Gastroesophageal sphincter (tissue), 3 donors: ENCODE measurements around the gene TPPP.
"Not testable (repeated sequence)": the region's sequence is repeated elsewhere in the genome, so short reads cannot be mapped to it uniquely, and the experiment has no call there.

ENCODE experiments used
- EP300 ChIP-seq: sonication (generic); formaldehyde crosslinking; IDR thresholded peaks from one replicate; pipeline ENCODE4 v1.6.1; 2017; ENCODE audit warnings: antibody characterized with exemption, mild to moderate bottlenecking
- POLR2A ChIP-seq, 2 donors: fragments of 450-650 bp; IDR thresholded peaks; one replicate each; pipeline ENCODE4 v1.6.1; 2017; ENCODE audit warnings: antibody characterized with exemption in 2 of 2, mild to moderate bottlenecking in 2 of 2, moderate library complexity in 1 of 2
- POLR2AphosphoS5 ChIP-seq: sonication (generic); formaldehyde crosslinking; IDR thresholded peaks from one replicate; pipeline ENCODE4 v1.6.1; 2017; ENCODE audit warnings: antibody characterized with exemption
- TF ChIP-seq, protein P1 (sequence below), 4 experiments: fragments of 200-600 bp in 2 of 4; fragments of 450-650 bp in 2 of 4; sonication (generic) in 1 of 4; IDR thresholded peaks; one replicate each; pipeline ENCODE4 v1.5.1; 2017 to 2019; ENCODE audit warnings: antibody characterized with exemption in 4 of 4, mild to moderate bottlenecking in 2 of 4, moderate library complexity in 2 of 4

DNA sequence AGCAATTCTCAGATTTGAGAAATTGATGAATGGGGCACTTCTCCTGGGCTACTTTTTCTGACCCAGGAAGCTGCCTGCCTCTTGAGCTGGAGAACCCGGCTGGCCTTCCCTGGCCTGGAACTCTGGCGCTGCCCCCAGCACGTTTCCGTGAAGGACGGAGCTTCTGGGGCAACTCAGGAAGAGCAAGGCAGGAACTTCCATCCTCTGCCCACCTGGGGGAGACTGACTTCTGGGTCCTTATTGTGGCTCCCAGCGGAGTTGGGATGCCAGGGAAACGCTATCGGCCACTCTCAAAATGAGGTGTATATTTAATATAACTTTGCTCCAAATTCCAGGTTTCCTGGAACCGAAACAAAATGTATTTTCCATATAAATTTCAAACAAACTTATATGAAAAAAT, 33.9 kb upstream of the TPPP start:
- not testable (repeated sequence) for TF ChIP-seq POLR2AphosphoS5; POLR2A (IDR thresholded peaks at IDR 0.05); EP300
- TF ChIP-seq, protein P1, sequence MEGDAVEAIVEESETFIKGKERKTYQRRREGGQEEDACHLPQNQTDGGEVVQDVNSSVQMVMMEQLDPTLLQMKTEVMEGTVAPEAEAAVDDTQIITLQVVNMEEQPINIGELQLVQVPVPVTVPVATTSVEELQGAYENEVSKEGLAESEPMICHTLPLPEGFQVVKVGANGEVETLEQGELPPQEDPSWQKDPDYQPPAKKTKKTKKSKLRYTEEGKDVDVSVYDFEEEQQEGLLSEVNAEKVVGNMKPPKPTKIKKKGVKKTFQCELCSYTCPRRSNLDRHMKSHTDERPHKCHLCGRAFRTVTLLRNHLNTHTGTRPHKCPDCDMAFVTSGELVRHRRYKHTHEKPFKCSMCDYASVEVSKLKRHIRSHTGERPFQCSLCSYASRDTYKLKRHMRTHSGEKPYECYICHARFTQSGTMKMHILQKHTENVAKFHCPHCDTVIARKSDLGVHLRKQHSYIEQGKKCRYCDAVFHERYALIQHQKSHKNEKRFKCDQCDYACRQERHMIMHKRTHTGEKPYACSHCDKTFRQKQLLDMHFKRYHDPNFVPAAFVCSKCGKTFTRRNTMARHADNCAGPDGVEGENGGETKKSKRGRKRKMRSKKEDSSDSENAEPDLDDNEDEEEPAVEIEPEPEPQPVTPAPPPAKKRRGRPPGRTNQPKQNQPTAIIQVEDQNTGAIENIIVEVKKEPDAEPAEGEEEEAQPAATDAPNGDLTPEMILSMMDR (IDR thresholded peaks at IDR 0.05), result peak in 2 of 4 experiments; percentile 20 to 25
